Spleen (tissue), 11 donors: ENCODE results near the gene ETHE1. TPM values are rescaled to one million over a fixed set of nuclear protein-coding genes. Genes with fewer than 3 reads are reported as not detected.

Experiments used
- DNase-seq: peaks from one replicate; pipeline ENCODE4 v3.0.0-alpha.2; 2020
- H3K27ac ChIP-seq, 8 donors: fragments of 200-600 bp; sonication (generic) in 7 of 8; 1 replicate in 4 of 8; 2 replicates in 4 of 8; pipeline versions ENCODE4 v1.5.0 to v1.8.0; 2016 to 2021; ENCODE audit warnings: inconsistent platforms in 4 of 8, mild to moderate bottlenecking in 4 of 8, moderate library complexity in 1 of 8
- H3K27me3 ChIP-seq, 7 donors: fragments of 200-600 bp; sonication (generic) in 6 of 7; replicated peaks in 1 of 7; 1 replicate in 4 of 7; 2 replicates in 3 of 7; pipeline versions ENCODE4 v1.5.0 to v1.8.0; 2016 to 2021; ENCODE audit warnings: inconsistent platforms in 3 of 7, mild to moderate bottlenecking in 1 of 7
- H3K36me3 ChIP-seq, 6 donors: fragments of 200-600 bp; sonication (generic) in 5 of 6; 1 replicate in 4 of 6; 2 replicates in 2 of 6; pipeline versions ENCODE4 v1.5.0 to v1.8.0; 2016 to 2021; ENCODE audit warnings: inconsistent platforms in 2 of 6
- H3K4me1 ChIP-seq, 6 donors: fragments of 200-600 bp; sonication (generic) in 5 of 6; 1 replicate in 3 of 6; 2 replicates in 3 of 6; pipeline versions ENCODE4 v1.5.0 to v1.8.0; 2016 to 2021; ENCODE audit warnings: inconsistent platforms in 3 of 6
- H3K4me3 ChIP-seq, 8 donors: fragments of 200-600 bp; sonication (generic) in 7 of 8; 1 replicate in 4 of 8; 2 replicates in 4 of 8; pipeline versions ENCODE4 v1.5.0 to v1.8.0; 2016 to 2021; ENCODE audit warnings: inconsistent platforms in 4 of 8, mild to moderate bottlenecking in 4 of 8, moderate library complexity in 2 of 8
- H3K9me3 ChIP-seq, 8 donors: fragments of 200-600 bp; sonication (generic) in 7 of 8; 1 replicate in 4 of 8; 2 replicates in 4 of 8; pipeline versions ENCODE4 v1.5.0 to v1.8.0; 2016 to 2021; ENCODE audit warnings: inconsistent platforms in 4 of 8
- POLR2A ChIP-seq, 3 donors: fragments of 450-650 bp; IDR thresholded peaks; one replicate each; pipeline ENCODE4 v1.5.1; 2017; ENCODE audit warnings: antibody characterized with exemption in 3 of 3, mild to moderate bottlenecking in 1 of 3
- POLR2AphosphoS5 ChIP-seq, 3 donors: sonication (generic); formaldehyde crosslinking; IDR thresholded peaks; one replicate each; pipeline ENCODE4 v1.5.1; 2017; ENCODE audit warnings: antibody characterized with exemption in 3 of 3
- WGBS, 5 donors: extraction: QIAGEN DNeasy Blood & Tissue Kit in 3 of 5; methylation state at CpG; one replicate each; pipeline versions ENCODE4 v1.1.5 to v1.1.7; 2013 to 2018; 5-methylcytosine and 5-hydroxymethylcytosine counted together
- intact Hi-C: fragments of 100-400 bp; cut with DNase I; formaldehyde crosslinking; loops from one replicate; pipeline ENCODE4 v1.15.0; 2023; ENCODE audit warnings: low total_unique reads
- polyA plus RNA-seq, 3 donors: library from polyadenylated mRNA; stranded (reverse); fragments of 200-250 nt; gene quantifications; one replicate each; pipeline ENCODE4 v1.2.1, GENCODE V29; 2013
- total RNA-seq, 7 donors: library from RNA; depleted of rRNA in 3 of 7; stranded (reverse); fragments of >200 nt in 3 of 7; fragmentation: NEBNext Ultra II Directional in 4 of 7; extraction: Animal tissue kit (Norgen Biotek cat#: 25700) in 4 of 7; gene quantifications; one replicate each; pipeline versions ENCODE4 v1.1.0 to v1.2.1, GENCODE V29; 2016 to 2021
- TF ChIP-seq, protein P1 (sequence below), 11 experiments: fragments of 200-600 bp in 7 of 11; fragments of 450-650 bp in 4 of 11; sonication (generic) in 4 of 11; IDR thresholded peaks in 8 of 11; conservative IDR thresholded peaks in 3 of 11; 1 replicate in 7 of 11; 2 replicates in 4 of 11; pipeline versions ENCODE4 v1.4.0 to v1.8.0; 2016 to 2021; ENCODE audit warnings: antibody characterized with exemption in 11 of 11, inconsistent platforms in 4 of 11, mild to moderate bottlenecking in 1 of 11
- donor health status: healthy with polysubstance abuse.
- donor health status: DM: no; HTN: no; CAD: no; lungs with moderate emphysema.
- donor health status: DM: no; HTN: no; CAD: no.
- donor health status: Bipolar disorder and iron deficiency.
- donor health status: healthy.
- donor health status: DM: no; HTN: no; CAD: no.
- donor health status: DM: yes; HTN: yes; CAD: no.

Gene ETHE1
- total and polyA plus RNA-seq, 10 donors = 20.2 to 53.4 (median 34.9) TPM

- Histone ChIP-seq H3K4me1 (peaks cover 8 to 50% (median 27%) of the 10 kb centered on the region in 6 donors), H3K27me3 (no peaks in the 10 kb centered on the region), H3K9me3 (no peaks in the 10 kb centered on the region), H3K4me3 (no peak overlapping the region), H3K27ac (peak overlapping the region in 1 of 8 donors; percentile 32), H3K36me3 (peaks cover 0 to 28% (median 14%) of the 10 kb centered on the region in 6 donors)
- DNase-seq = no peak
- TF ChIP-seq POLR2A (IDR thresholded peaks at IDR 0.05) (no peak), POLR2AphosphoS5 (IDR thresholded peaks at IDR 0.05) (no peak)
- TF ChIP-seq, protein P1, sequence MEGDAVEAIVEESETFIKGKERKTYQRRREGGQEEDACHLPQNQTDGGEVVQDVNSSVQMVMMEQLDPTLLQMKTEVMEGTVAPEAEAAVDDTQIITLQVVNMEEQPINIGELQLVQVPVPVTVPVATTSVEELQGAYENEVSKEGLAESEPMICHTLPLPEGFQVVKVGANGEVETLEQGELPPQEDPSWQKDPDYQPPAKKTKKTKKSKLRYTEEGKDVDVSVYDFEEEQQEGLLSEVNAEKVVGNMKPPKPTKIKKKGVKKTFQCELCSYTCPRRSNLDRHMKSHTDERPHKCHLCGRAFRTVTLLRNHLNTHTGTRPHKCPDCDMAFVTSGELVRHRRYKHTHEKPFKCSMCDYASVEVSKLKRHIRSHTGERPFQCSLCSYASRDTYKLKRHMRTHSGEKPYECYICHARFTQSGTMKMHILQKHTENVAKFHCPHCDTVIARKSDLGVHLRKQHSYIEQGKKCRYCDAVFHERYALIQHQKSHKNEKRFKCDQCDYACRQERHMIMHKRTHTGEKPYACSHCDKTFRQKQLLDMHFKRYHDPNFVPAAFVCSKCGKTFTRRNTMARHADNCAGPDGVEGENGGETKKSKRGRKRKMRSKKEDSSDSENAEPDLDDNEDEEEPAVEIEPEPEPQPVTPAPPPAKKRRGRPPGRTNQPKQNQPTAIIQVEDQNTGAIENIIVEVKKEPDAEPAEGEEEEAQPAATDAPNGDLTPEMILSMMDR (IDR thresholded peaks at IDR 0.05 in 8 of 11, conservative IDR thresholded peaks at IDR 0.05 in 3 of 11) = no peak
- 80 to 95% (median 89%) methylated on average over 5 of the region's 5 CpGs for WGBS, 5 donors
- intact Hi-C loops = no loop called here
These were observed 36.2 kb downstream of the ETHE1 start for GRCh38 chr19:43490759-43491158.

DNA sequence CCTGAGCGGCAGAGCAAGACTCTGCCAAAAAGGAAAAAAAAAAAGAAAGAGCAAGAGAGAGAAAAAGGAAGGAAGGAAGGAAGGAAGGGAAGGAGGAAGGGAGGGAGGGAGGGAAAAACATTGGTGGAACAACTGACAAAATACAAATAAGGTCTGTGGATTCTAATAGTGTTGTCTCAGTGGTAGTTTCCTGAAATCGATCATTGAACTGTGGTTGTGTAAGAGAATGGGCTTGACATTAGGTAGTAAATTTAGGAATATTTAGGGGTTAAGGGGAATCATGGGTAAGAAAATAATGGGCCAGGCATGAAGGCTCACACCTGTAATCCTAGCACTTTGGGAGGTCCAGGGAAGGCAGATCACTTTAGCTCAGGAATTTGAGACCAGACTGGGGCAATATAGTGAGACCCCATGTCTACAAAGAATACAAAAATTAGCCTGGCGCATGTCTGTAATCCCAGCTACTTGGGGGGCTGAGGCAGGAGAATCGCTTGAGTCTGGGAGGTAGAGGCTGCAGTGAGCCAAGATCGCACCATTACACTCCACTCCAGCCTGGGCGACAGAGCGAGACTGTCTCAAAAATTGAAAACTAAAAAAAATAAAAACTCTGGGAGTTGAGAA is 36.9 kb downstream of the ETHE1 start:
- WGBS, 5 donors = 88 to 96% (median 90%) methylated on average over 7 of the region's 7 CpGs

DNA sequence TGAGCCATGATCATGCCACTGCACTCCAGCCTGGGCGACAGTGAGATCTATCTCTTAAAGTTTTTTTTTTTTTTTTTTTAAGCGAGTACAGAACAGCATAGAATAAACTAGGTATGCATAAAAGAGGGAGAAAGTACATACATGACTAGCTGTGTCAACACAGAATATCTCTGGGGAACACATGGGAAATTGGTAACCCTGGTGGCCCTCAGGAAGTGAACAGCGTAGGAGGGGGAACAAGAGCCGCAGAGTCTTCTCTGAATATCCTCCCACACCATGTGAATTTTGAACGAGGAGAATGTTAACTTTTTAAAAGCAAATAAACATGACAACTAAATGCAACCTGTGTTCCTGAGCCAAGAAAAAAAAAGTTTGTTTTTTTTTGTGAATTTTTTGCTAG is 37.7 kb downstream of the ETHE1 start:
- H3K27ac ChIP-seq = peak overlapping the region in 5 of 8 donors; percentile 30 to 47 (median 33)
- 37 to 44% (median 39%) methylated on average over 5 of the region's 5 CpGs for WGBS, 5 donors
- no peak for DNase-seq
- no peak overlapping the region for H3K4me3 ChIP-seq
- intact Hi-C loops = no loop called here
- H3K36me3 ChIP-seq = peaks cover 0 to 13% (median 3%) of the 10 kb centered on the region in 6 donors
- H3K4me1 ChIP-seq = peaks cover 8 to 52% (median 27%) of the 10 kb centered on the region in 6 donors
- TF ChIP-seq, protein P1 (IDR thresholded peaks at IDR 0.05 in 8 of 11, conservative IDR thresholded peaks at IDR 0.05 in 3 of 11) = no peak
- no peak for TF ChIP-seq POLR2A (IDR thresholded peaks at IDR 0.05)
- no peak for TF ChIP-seq POLR2AphosphoS5 (IDR thresholded peaks at IDR 0.05)
- no peaks in the 10 kb centered on the region for H3K9me3 ChIP-seq
- H3K27me3 ChIP-seq = no peaks in the 10 kb centered on the region

More for the DNA sequence above, 36.9 kb downstream of the ETHE1 start:
- no peak overlapping the region for H3K4me3 ChIP-seq
- intact Hi-C loops = no loop called here
- peaks cover 0 to 21% (median 7%) of the 10 kb centered on the region in 6 donors for H3K36me3 ChIP-seq
- no peak for DNase-seq
- no peaks in the 10 kb centered on the region for H3K9me3 ChIP-seq
- no peaks in the 10 kb centered on the region for H3K27me3 ChIP-seq
- H3K27ac ChIP-seq = peak overlapping the region in 4 of 8 donors; percentile 30 to 47 (median 38)
- peaks cover 8 to 52% (median 27%) of the 10 kb centered on the region in 6 donors for H3K4me1 ChIP-seq
- TF ChIP-seq POLR2A (IDR thresholded peaks at IDR 0.05) (no peak), POLR2AphosphoS5 (IDR thresholded peaks at IDR 0.05) (no peak)
- TF ChIP-seq, protein P1 (IDR thresholded peaks at IDR 0.05 in 8 of 11, conservative IDR thresholded peaks at IDR 0.05 in 3 of 11) = no peak

- Histone ChIP-seq H3K27me3 (no peaks in the 10 kb centered on the region), H3K4me3 (no peak overlapping the region), H3K36me3 (peaks cover 0 to 12% (median 0%) of the 10 kb centered on the region in 6 donors), H3K9me3 (no peaks in the 10 kb centered on the region), H3K27ac (peak overlapping the region in 1 of 8 donors; percentile 40), H3K4me1 (peaks cover 8 to 52% (median 27%) of the 10 kb centered on the region in 6 donors)
- DNase-seq = no peak
- intact Hi-C loops = no loop called here
- no peak for TF ChIP-seq POLR2AphosphoS5 (IDR thresholded peaks at IDR 0.05)
- TF ChIP-seq, protein P1 (IDR thresholded peaks at IDR 0.05 in 8 of 11, conservative IDR thresholded peaks at IDR 0.05 in 3 of 11) = no peak
- TF ChIP-seq POLR2A (IDR thresholded peaks at IDR 0.05) = no peak
- WGBS, 5 donors = 81 to 93% (median 90%) methylated on average over 8 of the region's 8 CpGs
These were observed 38.8 kb downstream of the ETHE1 start for GRCh38 chr19:43488179-43488578.
